Activated CD8-positive, alpha-beta T cell treated with anti-CD3 and anti-CD28 coated beads for 36 hours (primary cell): Measurements from ENCODE around the gene RACK1. TPM values are rescaled to one million over a fixed set of nuclear protein-coding genes. Genes with fewer than 3 reads are reported as not detected.

Source experiments
- ATAC-seq: fragments of 200-7000 bp; cut with Tn5 transposase; one replicate; pipeline ENCODE4 v1.10.0; 2021; ENCODE audit warnings: mild to moderate bottlenecking, moderate library complexity
- CTCF ChIA-PET: fragments of 350-600 bp; sonication (Branson Sonifier 250); formaldehyde crosslinking; loops from one replicate; lab custom pipeline; 2021; ENCODE audit warnings: antibody characterized with exemption; lab: Charles Lee
- POLR2A ChIA-PET: fragments of 350-600 bp; sonication (Branson Sonifier 250); formaldehyde crosslinking; loops from one replicate; lab custom pipeline; 2021; ENCODE audit warnings: antibody characterized with exemption; lab: Charles Lee
- DNase-seq: peaks from one replicate; pipeline ENCODE4 v3.0.0-alpha.2; 2020
- H3K27ac Mint-ChIP-seq: one replicate; pipeline ENCODE4 v1.8.0; 2021; ENCODE audit warnings: mild to moderate bottlenecking, mixed read lengths
- H3K27me3 Mint-ChIP-seq: one replicate; pipeline ENCODE4 v1.8.0; 2021; ENCODE audit warnings: mixed read lengths
- H3K36me3 Mint-ChIP-seq: one replicate; pipeline ENCODE4 v1.8.0; 2021; ENCODE audit warnings: low read depth, mixed read lengths
- H3K4me1 Mint-ChIP-seq: one replicate; pipeline ENCODE4 v1.8.0; 2021; ENCODE audit warnings: low read depth, mixed read lengths
- H3K4me3 Mint-ChIP-seq: one replicate; pipeline ENCODE4 v1.8.0; 2021; ENCODE audit warnings: mild to moderate bottlenecking, moderate library complexity, mixed read lengths
- H3K9me3 Mint-ChIP-seq: one replicate; pipeline ENCODE4 v1.8.0; 2021; ENCODE audit warnings: mixed read lengths
- intact Hi-C: fragments of 100-400 bp; cut with micrococcal nuclease; formaldehyde crosslinking; loops from one replicate; pipeline ENCODE4 v1.10.0; 2022
- total RNA-seq, 2 experiments: library from RNA; stranded (reverse); gene quantifications; one replicate each; pipeline ENCODE4 v1.2.3, GENCODE V29; 2021
- TF ChIP-seq, protein P1 (sequence below): fragments of 200-600 bp; IDR thresholded peaks from one replicate; pipeline ENCODE4 v1.8.0; 2022; ENCODE audit warnings: antibody characterized with exemption, mild to moderate bottlenecking

RACK1 gene
- total RNA-seq, 2 experiments from 2014 or later = 2,759 to 2,801 TPM

DNA sequence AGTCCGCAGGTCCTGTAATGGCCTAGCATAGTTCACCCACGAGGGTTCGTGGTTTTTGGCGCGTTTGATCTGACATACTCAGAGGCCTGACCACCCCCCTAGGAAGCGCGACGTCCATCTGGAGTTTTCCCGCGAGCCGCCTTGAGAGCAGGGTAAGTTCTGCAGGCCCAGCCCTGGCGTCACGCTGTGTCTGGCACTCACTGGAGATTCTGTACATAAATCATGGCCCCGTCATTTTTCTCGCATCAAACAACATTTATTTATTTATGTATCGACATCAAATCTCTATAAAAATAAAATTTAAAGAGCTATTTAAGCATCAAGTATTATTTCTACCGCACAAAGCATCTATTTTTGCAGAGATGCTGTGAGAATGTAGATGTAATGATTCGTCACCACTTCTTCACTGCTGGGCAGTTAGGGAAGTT, 21.1 kb downstream of the RACK1 start:
- H3K36me3 Mint-ChIP-seq = peaks cover 20% of the 10 kb centered on the region
- H3K9me3 Mint-ChIP-seq = no peaks in the 10 kb centered on the region
- H3K4me3 Mint-ChIP-seq = peak overlapping the region; percentile 91
- CTCF ChIA-PET = interaction anchor here (0.7 to 1.5 kb wide), 3 partner anchors 16 to 33 kb away, joined by 3 to 6 read pairs (median 5); no protein-coding TSS in a partner anchor
- peak overlapping the region; percentile 97 for H3K27ac Mint-ChIP-seq
- TF ChIP-seq, protein P1, sequence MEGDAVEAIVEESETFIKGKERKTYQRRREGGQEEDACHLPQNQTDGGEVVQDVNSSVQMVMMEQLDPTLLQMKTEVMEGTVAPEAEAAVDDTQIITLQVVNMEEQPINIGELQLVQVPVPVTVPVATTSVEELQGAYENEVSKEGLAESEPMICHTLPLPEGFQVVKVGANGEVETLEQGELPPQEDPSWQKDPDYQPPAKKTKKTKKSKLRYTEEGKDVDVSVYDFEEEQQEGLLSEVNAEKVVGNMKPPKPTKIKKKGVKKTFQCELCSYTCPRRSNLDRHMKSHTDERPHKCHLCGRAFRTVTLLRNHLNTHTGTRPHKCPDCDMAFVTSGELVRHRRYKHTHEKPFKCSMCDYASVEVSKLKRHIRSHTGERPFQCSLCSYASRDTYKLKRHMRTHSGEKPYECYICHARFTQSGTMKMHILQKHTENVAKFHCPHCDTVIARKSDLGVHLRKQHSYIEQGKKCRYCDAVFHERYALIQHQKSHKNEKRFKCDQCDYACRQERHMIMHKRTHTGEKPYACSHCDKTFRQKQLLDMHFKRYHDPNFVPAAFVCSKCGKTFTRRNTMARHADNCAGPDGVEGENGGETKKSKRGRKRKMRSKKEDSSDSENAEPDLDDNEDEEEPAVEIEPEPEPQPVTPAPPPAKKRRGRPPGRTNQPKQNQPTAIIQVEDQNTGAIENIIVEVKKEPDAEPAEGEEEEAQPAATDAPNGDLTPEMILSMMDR = no peak
- ATAC-seq = peak; percentile 3
- POLR2A ChIA-PET = interaction anchor here (0.7 to 23.2 kb wide), 8 partner anchors 12 to 52 kb away, joined by 3 to 746 read pairs (median 6); partner anchors contain the start of genes RACK1 and TRIM52
- intact Hi-C loops = loop anchor here (2.0 to 5.0 kb wide), 2 partner anchors 34 to 40 kb away; partner anchors contain the start of gene TRIM52
- no peak for DNase-seq
- H3K4me1 Mint-ChIP-seq = peaks cover 52% of the 10 kb centered on the region
- peaks cover 5% of the 10 kb centered on the region for H3K27me3 Mint-ChIP-seq

- H3K27me3 Mint-ChIP-seq = peaks cover 5% of the 10 kb centered on the region
- peaks cover 20% of the 10 kb centered on the region for H3K36me3 Mint-ChIP-seq
- H3K4me3 Mint-ChIP-seq = peak overlapping the region; percentile 91
- H3K27ac Mint-ChIP-seq = peak overlapping the region; percentile 97
- TF ChIP-seq, protein P1 = no peak
- POLR2A ChIA-PET = interaction anchor here (0.7 to 23.2 kb wide), 8 partner anchors 11 to 51 kb away, joined by 3 to 746 read pairs (median 6); partner anchors contain the start of genes RACK1 and TRIM52
- intact Hi-C loops = loop anchor here (2.0 to 5.0 kb wide), 2 partner anchors 33 to 40 kb away; partner anchors contain the start of gene TRIM52
- H3K9me3 Mint-ChIP-seq = no peaks in the 10 kb centered on the region
- CTCF ChIA-PET = interaction anchor here (1.0 to 1.5 kb wide), 3 partner anchors 15 to 49 kb away, joined by 3 to 6 read pairs (median 5); no protein-coding TSS in a partner anchor
- ATAC-seq (peak; percentile 35), DNase-seq (peak; percentile 96)
- H3K4me1 Mint-ChIP-seq = peaks cover 55% of the 10 kb centered on the region
Measured at GRCh38 chr5:181221792-181222629, 21.7 kb downstream of the RACK1 start.

GRCh38 chr5:181221105-181221791, 22.5 kb downstream of the RACK1 start:
- Mint-ChIP-seq H3K9me3 (no peaks in the 10 kb centered on the region), H3K27ac (peak overlapping the region; percentile 97), H3K4me1 (peaks cover 56% of the 10 kb centered on the region), H3K4me3 (peak overlapping the region; percentile 91), H3K27me3 (peaks cover 5% of the 10 kb centered on the region), H3K36me3 (peaks cover 18% of the 10 kb centered on the region)
- CTCF ChIA-PET = interaction anchor here (0.6 to 1.0 kb wide), 2 partner anchors 48 to 66 kb away, joined by 3 read pairs; no protein-coding TSS in a partner anchor
- ATAC-seq (no peak), DNase-seq (peak; percentile 85)
- TF ChIP-seq, protein P1 = no peak
- POLR2A ChIA-PET = interaction anchor here (1.0 to 23.2 kb wide), 10 partner anchors 11 to 61 kb away, joined by 3 to 746 read pairs (median 10); partner anchors contain the start of genes RACK1 and TRIM52
- intact Hi-C loops = loop anchor here (5.0 kb wide), 1 partner anchor 41 kb away; the partner anchor contains the start of gene TRIM52

DNA sequence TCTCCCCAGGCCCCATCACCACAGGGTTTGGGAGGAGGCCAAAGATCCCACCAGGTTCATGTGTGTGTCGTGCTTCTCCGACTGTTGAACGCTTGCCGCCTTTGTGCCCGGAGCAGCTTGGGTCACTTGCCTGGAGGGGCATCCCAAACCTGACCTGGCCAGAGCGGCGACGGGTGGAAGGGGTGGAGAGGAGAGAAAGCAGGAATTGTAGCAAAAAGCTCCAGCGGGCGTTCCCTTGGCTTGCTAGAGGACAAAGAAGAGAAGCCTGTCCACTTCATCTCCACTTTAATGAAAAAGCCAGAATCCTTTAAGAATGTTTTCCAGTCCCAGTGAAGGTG, 23.6 kb downstream of the RACK1 start:
- H3K4me1 Mint-ChIP-seq = peaks cover 49% of the 10 kb centered on the region
- H3K27ac Mint-ChIP-seq = no peak overlapping the region
- ATAC-seq (no peak), DNase-seq (no peak)
- H3K27me3 Mint-ChIP-seq = peaks cover 5% of the 10 kb centered on the region
- ChIA-PET CTCF (no interaction called here), POLR2A (interaction anchor here (1.0 to 2.2 kb wide), 9 partner anchors 13 to 60 kb away, joined by 3 to 12 read pairs (median 4); partner anchors contain the start of genes RACK1 and TRIM52)
- no peaks in the 10 kb centered on the region for H3K9me3 Mint-ChIP-seq
- H3K36me3 Mint-ChIP-seq = peaks cover 16% of the 10 kb centered on the region
- TF ChIP-seq, protein P1 = no peak
- no peak overlapping the region for H3K4me3 Mint-ChIP-seq
- intact Hi-C loops = loop anchor here (5.0 kb wide), 1 partner anchor 42 kb away; the partner anchor contains the start of gene TRIM52
